Measurements from ENCODE around the gene TIE1. TPM values are rescaled to one million over a fixed set of nuclear protein-coding genes. Genes with fewer than 3 reads are reported as not detected.
A peak's percentile ranks its signal among the peaks of the same experiment; 100 is the strongest.

The TIE1 gene
- total and polyA plus RNA-seq, 2 of the 13 experiments (the other 11 are each of a cell fraction or from before 2014, with no cell fraction given), result 0.58 to 0.84 TPM

- TF ChIP-seq FOXA1 (IDR thresholded peaks at IDR 0.05) (no peak), FOXA1 (CRISPR knock-in tag; IDR thresholded peaks at IDR 0.05) (no peak), UBTF (CRISPR knock-in tag; IDR thresholded peaks at IDR 0.05) (no peak), KLF11 (CRISPR knock-in tag; IDR thresholded peaks at IDR 0.05) (no peak), FOSL1 (CRISPR knock-in tag; IDR thresholded peaks at IDR 0.05; ENCODE audit: borderline replicate concordance) (no peak), MYC (CRISPR knock-in tag; IDR thresholded peaks at IDR 0.05; ENCODE audit: borderline replicate concordance) (0 out of 2 replicates have a peak, but pooled peaks have one; percentile 20), ZNF225 (CRISPR knock-in tag; IDR thresholded peaks at IDR 0.05) (no peak), CEBPB (IDR thresholded peaks at IDR 0.05; ENCODE audit: borderline replicate concordance, low read depth, low read length) (no peak), IKZF5 (CRISPR knock-in tag; IDR thresholded peaks at IDR 0.05) (no peak), ZBTB44 (CRISPR knock-in tag; IDR thresholded peaks at IDR 0.05) (no peak), NR2F2 (IDR thresholded peaks at IDR 0.05; ENCODE audit: borderline replicate concordance, low read depth) (0 out of 2 replicates have a peak, but pooled peaks have one; percentile 49), ZNF720 (CRISPR knock-in tag; IDR thresholded peaks at IDR 0.05) (no peak), HNRNPLL (IDR thresholded peaks at IDR 0.05; ENCODE audit: low read depth, low read length, poor library complexity, severe bottlenecking) (peak; percentile 29), ZNF577 (CRISPR knock-in tag; IDR thresholded peaks at IDR 0.05; ENCODE audit: borderline replicate concordance, low read depth) (no peak), ZNF138 (CRISPR knock-in tag; IDR thresholded peaks at IDR 0.05; ENCODE audit: low read depth) (no peak), NR2F1 (CRISPR knock-in tag; IDR thresholded peaks at IDR 0.05) (peak; percentile 79 to 94), IRX3 (CRISPR knock-in tag; IDR thresholded peaks at IDR 0.05; ENCODE audit: borderline replicate concordance, low read depth) (no peak), HMG20B (CRISPR knock-in tag; conservative IDR thresholded peaks at IDR 0.05) (no peak), ZFP90 (CRISPR knock-in tag; IDR thresholded peaks at IDR 0.05; ENCODE audit: borderline replicate concordance) (no peak), ZNF441 (CRISPR knock-in tag; IDR thresholded peaks at IDR 0.05; ENCODE audit: borderline replicate concordance) (no peak), NR0B2 (CRISPR knock-in tag; IDR thresholded peaks at IDR 0.05) (no peak), ZNF772 (CRISPR knock-in tag; IDR thresholded peaks at IDR 0.05) (no peak), ZNF556 (CRISPR knock-in tag; IDR thresholded peaks at IDR 0.05; ENCODE audit: borderline replicate concordance) (no peak), ZNF782 (CRISPR knock-in tag; IDR thresholded peaks at IDR 0.05; ENCODE audit: borderline replicate concordance) (no peak), ATF7-NPFF (CRISPR knock-in tag; IDR thresholded peaks at IDR 0.05; ENCODE audit: low read depth) (no peak), SIN3B (IDR thresholded peaks at IDR 0.05; ENCODE audit: low read length) (no peak), TCF7 (IDR thresholded peaks at IDR 0.05; ENCODE audit: low read depth) (peak; percentile 66; the same call in 1 of the 2 replicates)
These were observed 20.6 kb downstream of the TIE1 start (continued) for GRCh38 chr1:43321331-43321891.

All from HepG2 (cell line).